Neural progenitor cell (in vitro differentiated cells): ENCODE data around the gene EZR.

Source experiments
- EZH2 ChIP-seq: fragments of 200-600 bp; sonication (generic); IDR thresholded peaks from 2 replicates; pipeline ENCODE4 v1.6.1; 2017; ENCODE audit warnings: antibody characterized with exemption, mild to moderate bottlenecking, moderate library complexity
- TF ChIP-seq, protein P1 (sequence below): fragments of 200-600 bp; sonication (generic); IDR thresholded peaks from 2 replicates; pipeline ENCODE4 v1.5.1; 2017; ENCODE audit warnings: antibody characterized with exemption, mild to moderate bottlenecking

DNA sequence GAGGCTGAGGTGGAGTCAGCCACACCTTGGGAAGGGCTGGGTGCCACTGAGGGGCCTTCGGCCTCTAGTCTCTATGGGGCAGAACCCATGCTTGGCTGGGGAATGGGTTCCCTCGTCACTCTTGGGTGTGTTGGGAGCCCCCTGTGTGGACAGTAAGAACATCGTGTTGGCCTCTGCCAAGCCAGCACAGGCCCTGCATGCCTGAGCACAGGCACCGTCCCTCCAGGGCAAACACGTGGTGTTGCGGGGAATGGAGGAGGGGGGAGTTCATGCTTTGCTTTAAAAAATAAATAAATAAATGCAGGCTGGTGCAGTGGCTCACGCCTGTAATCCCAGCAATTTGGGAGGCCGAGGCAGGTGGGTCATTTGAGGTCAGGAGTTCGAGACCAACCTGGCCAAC lies 63.0 kb downstream of the EZR start:
- TF ChIP-seq EZH2: no peak
- TF ChIP-seq, protein P1, sequence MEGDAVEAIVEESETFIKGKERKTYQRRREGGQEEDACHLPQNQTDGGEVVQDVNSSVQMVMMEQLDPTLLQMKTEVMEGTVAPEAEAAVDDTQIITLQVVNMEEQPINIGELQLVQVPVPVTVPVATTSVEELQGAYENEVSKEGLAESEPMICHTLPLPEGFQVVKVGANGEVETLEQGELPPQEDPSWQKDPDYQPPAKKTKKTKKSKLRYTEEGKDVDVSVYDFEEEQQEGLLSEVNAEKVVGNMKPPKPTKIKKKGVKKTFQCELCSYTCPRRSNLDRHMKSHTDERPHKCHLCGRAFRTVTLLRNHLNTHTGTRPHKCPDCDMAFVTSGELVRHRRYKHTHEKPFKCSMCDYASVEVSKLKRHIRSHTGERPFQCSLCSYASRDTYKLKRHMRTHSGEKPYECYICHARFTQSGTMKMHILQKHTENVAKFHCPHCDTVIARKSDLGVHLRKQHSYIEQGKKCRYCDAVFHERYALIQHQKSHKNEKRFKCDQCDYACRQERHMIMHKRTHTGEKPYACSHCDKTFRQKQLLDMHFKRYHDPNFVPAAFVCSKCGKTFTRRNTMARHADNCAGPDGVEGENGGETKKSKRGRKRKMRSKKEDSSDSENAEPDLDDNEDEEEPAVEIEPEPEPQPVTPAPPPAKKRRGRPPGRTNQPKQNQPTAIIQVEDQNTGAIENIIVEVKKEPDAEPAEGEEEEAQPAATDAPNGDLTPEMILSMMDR: no peak
